DND-41 (cell line): ENCODE measurements around the gene HDDC2.

Experiments used
- ATAC-seq: fragments of 200-7000 bp; cut with Tn5 transposase; 3 replicates; pipeline ENCODE4 v1.9.1; 2021; ENCODE audit warnings: low read depth; ENCODE audit not compliant: insufficient read depth
- DNase-seq: peaks from one replicate; pipeline ENCODE4 v3.0.0-alpha.2; 2020
- H2AFZ ChIP-seq: 2 replicates; pipeline ENCODE4 v1.6.0; 2012; ENCODE audit warnings: low read depth, low read length
- H3K27ac ChIP-seq: 2 replicates; pipeline ENCODE4 v1.5.1; 2012; ENCODE audit warnings: low read length, inconsistent platforms
- H3K27me3 ChIP-seq: fragments of 200-600 bp; sonication (generic); 2 replicates; pipeline ENCODE4 v1.6.0; 2012; ENCODE audit warnings: low read length, mild to moderate bottlenecking, inconsistent platforms; ENCODE audit not compliant: insufficient read depth, poor library complexity
- H3K36me3 ChIP-seq: 2 replicates; pipeline ENCODE4 v1.5.1; 2012; ENCODE audit warnings: low read length, inconsistent platforms; ENCODE audit not compliant: insufficient read depth
- H3K4me1 ChIP-seq: 2 replicates; pipeline ENCODE4 v1.5.1; 2012; ENCODE audit warnings: mild to moderate bottlenecking, low read length; ENCODE audit not compliant: insufficient read depth
- H3K4me2 ChIP-seq: 2 replicates; pipeline ENCODE4 v1.6.0; 2012; ENCODE audit warnings: mild to moderate bottlenecking, moderate library complexity, low read length, inconsistent platforms; ENCODE audit not compliant: insufficient read depth
- H3K4me3 ChIP-seq, 2 experiments: fragments of 200-600 bp in 1 of 2; shearing (Covaris generic) in 1 of 2; 2 replicates each; pipeline ENCODE4 v1.5.1; 2012 to 2016; ENCODE audit warnings: inconsistent platforms in 2 of 2, low read length in 2 of 2, mild to moderate bottlenecking in 2 of 2, low read depth in 1 of 2, moderate library complexity in 1 of 2
- H3K79me2 ChIP-seq: 2 replicates; pipeline ENCODE4 v1.6.0; 2012; ENCODE audit warnings: low read length, inconsistent platforms; ENCODE audit not compliant: insufficient read depth
- H3K9ac ChIP-seq: 2 replicates; pipeline ENCODE4 v1.6.0; 2012; ENCODE audit warnings: low read depth, mild to moderate bottlenecking, inconsistent platforms, low read length, moderate library complexity
- H3K9me3 ChIP-seq: 2 replicates; pipeline ENCODE4 v1.5.1; 2012; ENCODE audit warnings: low read length, moderate library complexity, mild to moderate bottlenecking, inconsistent platforms; ENCODE audit not compliant: insufficient read depth, severe bottlenecking
- H4K20me1 ChIP-seq: 2 replicates; pipeline ENCODE4 v1.6.0; 2012; ENCODE audit warnings: low read length; ENCODE audit not compliant: insufficient read depth
- EZH2 ChIP-seq: IDR thresholded peaks from 3 replicates; pipeline ENCODE4 v1.6.1; 2012; ENCODE audit warnings: borderline replicate concordance, low read depth, mild to moderate bottlenecking, moderate library complexity, low read length, inconsistent platforms; ENCODE audit not compliant: severe bottlenecking
- TF ChIP-seq, protein P1 (sequence below): IDR thresholded peaks from 2 replicates; pipeline ENCODE4 v1.5.1; 2012; ENCODE audit warnings: borderline replicate concordance, low read length, moderate library complexity, mild to moderate bottlenecking; ENCODE audit not compliant: poor library complexity, severe bottlenecking; ENCODE audit errors: extremely low read depth

Gene HDDC2

DNA sequence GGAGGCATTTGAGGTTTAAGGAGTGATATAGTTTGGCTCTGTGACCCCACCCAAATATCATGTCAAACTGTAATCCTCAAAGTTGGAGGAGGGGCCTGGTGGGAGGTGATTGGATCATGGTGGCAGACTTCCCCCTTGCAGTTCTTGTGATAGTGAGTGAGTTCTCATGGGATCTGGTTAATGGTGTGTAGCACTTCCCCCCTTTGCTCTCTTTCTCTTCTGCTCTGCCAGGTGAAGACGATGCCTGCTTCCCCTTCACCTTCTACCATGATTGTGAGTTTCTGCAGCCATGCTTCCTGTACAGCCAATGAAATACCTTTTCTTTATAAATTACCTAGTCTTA, 1.7 kb upstream of the HDDC2 start:
- Histone ChIP-seq H3K79me2 (peaks cover 25% of the 10 kb centered on the region), H4K20me1 (no peaks in the 10 kb centered on the region), H3K4me1 (peaks cover 32% of the 10 kb centered on the region), H3K4me2 (no peak overlapping the region), H3K9me3 (no peaks in the 10 kb centered on the region), H3K36me3 (peaks cover 16% of the 10 kb centered on the region), H3K27me3 (peaks cover 12% of the 10 kb centered on the region), H3K27ac (no peak overlapping the region), H2AFZ (0 out of 2 replicates have a peak overlapping the region, but pooled peaks have one; percentile 18), H3K9ac (no peak overlapping the region), H3K4me3 (no peak overlapping the region)
- DNase-seq (no peak), ATAC-seq (no peak)
- TF ChIP-seq EZH2, result no peak
- TF ChIP-seq, protein P1, sequence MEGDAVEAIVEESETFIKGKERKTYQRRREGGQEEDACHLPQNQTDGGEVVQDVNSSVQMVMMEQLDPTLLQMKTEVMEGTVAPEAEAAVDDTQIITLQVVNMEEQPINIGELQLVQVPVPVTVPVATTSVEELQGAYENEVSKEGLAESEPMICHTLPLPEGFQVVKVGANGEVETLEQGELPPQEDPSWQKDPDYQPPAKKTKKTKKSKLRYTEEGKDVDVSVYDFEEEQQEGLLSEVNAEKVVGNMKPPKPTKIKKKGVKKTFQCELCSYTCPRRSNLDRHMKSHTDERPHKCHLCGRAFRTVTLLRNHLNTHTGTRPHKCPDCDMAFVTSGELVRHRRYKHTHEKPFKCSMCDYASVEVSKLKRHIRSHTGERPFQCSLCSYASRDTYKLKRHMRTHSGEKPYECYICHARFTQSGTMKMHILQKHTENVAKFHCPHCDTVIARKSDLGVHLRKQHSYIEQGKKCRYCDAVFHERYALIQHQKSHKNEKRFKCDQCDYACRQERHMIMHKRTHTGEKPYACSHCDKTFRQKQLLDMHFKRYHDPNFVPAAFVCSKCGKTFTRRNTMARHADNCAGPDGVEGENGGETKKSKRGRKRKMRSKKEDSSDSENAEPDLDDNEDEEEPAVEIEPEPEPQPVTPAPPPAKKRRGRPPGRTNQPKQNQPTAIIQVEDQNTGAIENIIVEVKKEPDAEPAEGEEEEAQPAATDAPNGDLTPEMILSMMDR, result no peak

DNA sequence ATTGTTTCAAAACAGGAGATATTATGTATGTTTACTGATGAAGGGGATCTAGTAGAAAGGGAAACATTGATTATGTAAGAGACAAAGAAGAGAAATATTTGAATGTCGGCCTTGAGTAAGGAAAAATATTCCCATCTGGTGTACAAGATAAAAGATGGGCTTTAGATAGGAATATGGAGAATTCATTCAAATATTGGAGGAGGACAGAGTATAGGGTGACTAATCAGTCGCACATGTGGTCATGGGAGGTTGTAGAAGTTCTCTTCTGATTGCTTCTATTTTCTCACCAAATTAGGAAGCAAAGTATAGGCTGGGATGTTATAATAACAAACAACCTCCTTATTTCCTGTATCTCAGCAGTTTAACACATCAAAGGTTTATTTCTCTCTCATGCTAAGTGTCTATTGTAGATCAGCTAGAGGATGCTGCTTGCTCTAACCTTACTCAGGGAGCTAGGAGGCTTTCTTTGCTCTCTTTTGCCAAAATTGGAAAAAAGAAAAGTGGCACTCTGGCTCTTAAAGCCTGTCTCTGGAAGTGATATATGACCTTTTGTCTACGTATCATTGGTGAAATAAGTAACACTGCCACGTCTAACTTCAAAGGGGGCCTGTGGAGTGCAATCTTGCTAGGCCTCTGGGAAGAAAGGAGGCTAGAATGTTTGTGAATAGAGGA, 1.2 kb upstream of the HDDC2 start:
- ATAC-seq (0 out of 3 replicates have a peak, but pooled peaks have one; percentile 21), DNase-seq (no peak)
- TF ChIP-seq, protein P1, result no peak
- TF ChIP-seq EZH2, result no peak
- Histone ChIP-seq H3K79me2 (peaks cover 25% of the 10 kb centered on the region), H3K27me3 (peaks cover 10% of the 10 kb centered on the region), H2AFZ (peak overlapping the region; percentile 92; the same call in 1 of the 2 replicates), H3K27ac (no peak overlapping the region), H3K4me3 (no peak overlapping the region), H4K20me1 (no peaks in the 10 kb centered on the region), H3K9ac (no peak overlapping the region), H3K4me1 (peaks cover 32% of the 10 kb centered on the region), H3K4me2 (no peak overlapping the region), H3K36me3 (peaks cover 21% of the 10 kb centered on the region), H3K9me3 (no peaks in the 10 kb centered on the region)

GRCh38 chr6:125300992-125301434, 754 bp downstream of the HDDC2 start:
- Histone ChIP-seq H3K4me2 (peak overlapping the region; percentile 86), H4K20me1 (no peaks in the 10 kb centered on the region), H3K4me1 (peaks cover 32% of the 10 kb centered on the region), H3K9me3 (no peaks in the 10 kb centered on the region), H3K79me2 (peaks cover 30% of the 10 kb centered on the region), H2AFZ (peak overlapping the region; percentile 92), H3K36me3 (peaks cover 40% of the 10 kb centered on the region), H3K4me3 (peak overlapping the region; percentile 52 to 64; a peak in 3 of 4 replicates), H3K27ac (peak overlapping the region; percentile 84), H3K27me3 (no peaks in the 10 kb centered on the region), H3K9ac (peak overlapping the region; percentile 85)
- ATAC-seq (no peak), DNase-seq (no peak)
- TF ChIP-seq, protein P1, result no peak
- TF ChIP-seq EZH2, result no peak
